ENCODE data around the gene PRKN.

DNA sequence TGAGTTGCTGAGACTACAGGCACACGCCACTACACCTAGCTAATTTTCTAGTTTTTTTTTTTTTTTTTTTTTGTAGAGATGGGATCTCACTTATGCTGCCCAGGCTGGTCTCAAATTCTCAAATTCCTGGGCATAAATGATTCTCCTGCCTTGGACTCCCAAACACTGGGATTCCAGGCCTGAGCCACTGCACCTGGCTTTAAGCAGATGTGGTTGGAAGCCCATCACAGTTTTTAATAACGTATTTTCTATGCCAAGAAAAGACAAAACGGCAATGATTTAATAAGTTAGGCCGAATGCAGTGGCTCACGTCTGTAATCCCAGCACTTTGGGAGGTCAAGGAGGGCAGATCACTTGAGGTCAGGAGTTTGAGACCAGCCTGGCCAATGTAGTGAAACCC lies 456.6 kb downstream of the PRKN start:
- TF ChIP-seq POLR2A (IDR thresholded peaks at IDR 0.05; ENCODE audit: low read depth, low read length), result no peak
- no peak for TF ChIP-seq EZH2 (IDR thresholded peaks at IDR 0.05; ENCODE audit: borderline replicate concordance, low read depth, low read length, severe bottlenecking)
- TF ChIP-seq, protein P1, sequence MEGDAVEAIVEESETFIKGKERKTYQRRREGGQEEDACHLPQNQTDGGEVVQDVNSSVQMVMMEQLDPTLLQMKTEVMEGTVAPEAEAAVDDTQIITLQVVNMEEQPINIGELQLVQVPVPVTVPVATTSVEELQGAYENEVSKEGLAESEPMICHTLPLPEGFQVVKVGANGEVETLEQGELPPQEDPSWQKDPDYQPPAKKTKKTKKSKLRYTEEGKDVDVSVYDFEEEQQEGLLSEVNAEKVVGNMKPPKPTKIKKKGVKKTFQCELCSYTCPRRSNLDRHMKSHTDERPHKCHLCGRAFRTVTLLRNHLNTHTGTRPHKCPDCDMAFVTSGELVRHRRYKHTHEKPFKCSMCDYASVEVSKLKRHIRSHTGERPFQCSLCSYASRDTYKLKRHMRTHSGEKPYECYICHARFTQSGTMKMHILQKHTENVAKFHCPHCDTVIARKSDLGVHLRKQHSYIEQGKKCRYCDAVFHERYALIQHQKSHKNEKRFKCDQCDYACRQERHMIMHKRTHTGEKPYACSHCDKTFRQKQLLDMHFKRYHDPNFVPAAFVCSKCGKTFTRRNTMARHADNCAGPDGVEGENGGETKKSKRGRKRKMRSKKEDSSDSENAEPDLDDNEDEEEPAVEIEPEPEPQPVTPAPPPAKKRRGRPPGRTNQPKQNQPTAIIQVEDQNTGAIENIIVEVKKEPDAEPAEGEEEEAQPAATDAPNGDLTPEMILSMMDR (IDR thresholded peaks at IDR 0.05; ENCODE audit: extremely low read depth in 1 of 2, insufficient read depth in 1 of 2, low read depth in 1 of 2, low read length in 2 of 2), result no peak
- TF ChIP-seq MYC (IDR thresholded peaks at IDR 0.05; ENCODE audit: low read depth, low read length), result no peak
- no peak for TF ChIP-seq POLR2AphosphoS5 (IDR thresholded peaks at IDR 0.05; ENCODE audit: insufficient read depth, low read depth, low read length)

All from endothelial cell of umbilical vein (primary cell).